HG03039 (cell line): Measurements from ENCODE around the gene ADGRL4.
"Not testable (repeated sequence)": the region's sequence is repeated elsewhere in the genome, so short reads cannot be mapped to it uniquely, and the experiment has no call there.

Source experiments
- ATAC-seq: cut with Tn5 transposase; IDR thresholded peaks from one replicate; pipeline ENCODE4 v1.9.1; 2021; ENCODE audit warnings: mild to moderate bottlenecking, moderate library complexity; ENCODE audit not compliant: unreplicated experiment

ADGRL4 gene

GRCh38 chr1:78919150-78919549 is 87.4 kb downstream of the ADGRL4 start:
- ATAC-seq, result no peak

- no peak for ATAC-seq
Observed at GRCh38 chr1:78918157-78918556, 88.4 kb downstream of the ADGRL4 start.

DNA sequence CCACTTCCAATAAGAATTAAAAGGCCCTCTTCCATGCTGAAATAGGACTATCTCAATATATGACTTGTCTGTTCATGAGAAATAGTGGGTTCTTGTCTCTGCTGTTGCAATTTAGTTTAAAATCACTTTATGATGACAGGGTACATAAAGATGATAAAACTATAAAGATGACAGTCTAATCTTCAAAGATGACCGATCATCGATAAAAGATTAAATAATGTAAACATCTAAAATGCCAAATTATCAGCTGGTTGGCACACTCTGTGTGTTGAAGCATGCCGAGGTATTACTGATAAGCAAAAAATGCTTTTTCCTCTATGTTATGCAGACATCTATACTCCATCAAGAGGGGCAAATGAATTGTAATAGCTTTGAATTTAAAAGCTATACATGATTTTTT is 89.5 kb downstream of the ADGRL4 start:
- ATAC-seq, result no peak

DNA sequence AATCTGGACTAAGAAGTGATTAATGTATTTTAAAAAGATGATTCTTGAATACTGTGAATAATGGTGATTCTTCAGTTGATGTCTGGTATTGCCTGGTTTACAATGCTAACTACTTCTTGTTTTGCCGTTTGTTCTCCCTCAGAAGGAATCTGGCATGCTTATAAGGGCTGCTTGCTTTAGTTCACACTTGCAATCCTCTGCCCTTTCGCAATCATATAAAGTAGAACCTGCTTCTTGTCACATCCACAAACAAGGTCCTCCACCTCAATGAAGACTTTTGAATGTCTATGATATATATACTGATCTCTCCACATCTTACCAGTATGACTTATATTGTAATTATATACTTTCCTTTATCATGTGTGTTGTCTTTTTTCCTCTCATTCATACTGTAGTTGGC is 92.6 kb downstream of the ADGRL4 start:
- no peak for ATAC-seq

GRCh38 chr1:78911956-78912880 is 94.3 kb downstream of the ADGRL4 start:
- no peak for ATAC-seq

GRCh38 chr1:78902641-78903040 is 103.9 kb downstream of the ADGRL4 start:
- no peak for ATAC-seq

- no peak for ATAC-seq
Observed at GRCh38 chr1:78894811-78895210, 111.7 kb downstream of the ADGRL4 start.

GRCh38 chr1:78892260-78892840 is 114.2 kb downstream of the ADGRL4 start:
- no peak for ATAC-seq

DNA sequence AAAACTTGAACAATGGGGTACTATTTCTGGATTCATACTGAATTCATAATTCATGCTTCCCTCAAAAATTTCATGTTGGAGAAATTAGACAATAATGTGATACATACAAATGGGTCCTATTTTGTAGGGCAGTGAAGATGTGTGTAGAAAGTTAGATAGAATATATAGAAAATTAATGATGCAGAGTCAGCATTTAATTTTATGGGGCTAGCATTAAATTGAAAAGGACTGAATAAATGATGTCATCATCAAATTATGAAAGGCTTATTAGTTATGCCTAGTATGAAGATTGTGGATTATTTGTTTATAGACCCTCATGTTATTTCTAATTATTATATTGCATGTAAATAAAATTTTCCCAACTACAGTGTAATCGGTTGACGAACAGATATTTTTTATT is 119.1 kb downstream of the ADGRL4 start:
- ATAC-seq, result no peak

GRCh38 chr1:78884685-78885452 is 121.7 kb downstream of the ADGRL4 start:
- ATAC-seq, result peak; percentile 50

DNA sequence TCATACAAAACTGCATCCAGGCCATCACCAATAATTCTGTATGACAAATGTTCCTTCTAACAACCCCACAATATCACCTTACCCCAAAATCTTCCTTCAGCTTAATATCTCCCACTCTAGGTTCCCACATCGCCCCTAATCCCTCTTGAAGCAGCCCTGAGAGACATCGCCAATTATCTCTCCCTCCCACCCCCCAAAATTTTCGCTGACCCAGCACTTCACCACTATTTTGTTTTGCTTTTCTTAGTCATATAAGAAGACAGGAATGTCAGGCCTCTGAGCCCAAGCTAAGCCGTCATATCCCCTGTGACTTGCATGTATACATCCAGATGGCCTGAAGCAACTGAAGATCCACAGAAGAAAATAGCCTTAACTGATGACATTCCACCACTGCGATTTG is 126.3 kb downstream of the ADGRL4 start:
- ATAC-seq, result no peak

DNA sequence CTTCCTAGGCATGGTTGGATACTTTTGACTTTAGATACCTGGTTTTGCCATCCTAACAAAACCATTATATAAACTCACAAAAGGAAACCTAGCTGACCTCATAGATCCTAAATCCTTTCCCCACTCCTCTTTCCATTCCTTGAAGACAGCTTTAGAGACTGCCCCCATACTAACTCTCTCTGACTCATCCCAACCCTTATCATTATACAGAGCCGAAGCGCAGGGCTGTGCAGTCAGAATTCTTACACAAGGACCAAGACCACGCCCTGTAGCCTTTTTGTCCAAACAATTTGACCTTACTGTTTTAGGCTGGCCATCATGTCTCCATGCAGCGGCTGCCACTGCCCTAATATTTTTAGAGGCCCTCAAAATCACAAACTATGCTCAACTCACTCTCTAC is 130.5 kb downstream of the ADGRL4 start:
- not testable (repeated sequence) for ATAC-seq

DNA sequence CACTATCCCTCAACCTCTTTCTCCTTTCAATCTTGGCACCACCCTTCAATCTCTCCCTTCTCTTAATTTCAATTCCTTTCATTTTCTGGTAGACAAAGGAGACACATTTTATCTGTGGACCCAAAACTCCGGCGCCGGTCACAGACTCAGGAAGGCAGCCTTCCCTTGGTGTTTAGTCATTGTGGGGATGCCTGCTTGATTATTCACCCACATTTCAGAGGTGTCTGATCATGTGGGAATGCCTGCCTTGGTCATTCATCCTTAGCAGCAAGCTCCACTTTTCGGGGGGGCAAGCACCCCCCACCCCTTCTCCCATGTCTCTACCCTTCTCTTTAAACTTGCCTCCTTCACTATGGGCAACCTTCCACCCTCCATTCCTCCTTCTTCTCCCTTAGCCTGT is 133.7 kb downstream of the ADGRL4 start:
- ATAC-seq, result not testable (repeated sequence)

GRCh38 chr1:78871249-78871648 is 135.3 kb downstream of the ADGRL4 start:
- ATAC-seq, result no peak

DNA sequence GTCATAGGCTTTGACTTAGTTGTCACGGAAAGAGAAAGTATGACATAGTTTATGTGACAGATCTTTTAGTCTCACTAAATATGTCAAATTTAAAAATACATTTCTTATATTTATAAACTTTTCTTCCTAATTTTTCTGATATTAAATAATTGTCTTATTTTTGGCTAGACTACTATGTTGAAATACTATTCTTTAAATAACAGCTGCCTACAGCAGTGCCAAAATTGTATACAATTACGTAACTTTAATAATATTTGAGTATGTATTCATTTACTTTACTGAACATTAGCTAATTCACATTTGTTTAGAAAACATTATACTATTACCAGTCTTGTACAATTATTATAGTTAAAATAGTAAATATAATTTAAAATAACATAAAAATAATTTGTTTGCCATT is 137.4 kb downstream of the ADGRL4 start:
- no peak for ATAC-seq

- ATAC-seq, result no peak
Observed at GRCh38 chr1:78864175-78864574, 142.4 kb downstream of the ADGRL4 start.

- no peak for ATAC-seq
Observed at GRCh38 chr1:78856096-78856495, 150.4 kb downstream of the ADGRL4 start.

DNA sequence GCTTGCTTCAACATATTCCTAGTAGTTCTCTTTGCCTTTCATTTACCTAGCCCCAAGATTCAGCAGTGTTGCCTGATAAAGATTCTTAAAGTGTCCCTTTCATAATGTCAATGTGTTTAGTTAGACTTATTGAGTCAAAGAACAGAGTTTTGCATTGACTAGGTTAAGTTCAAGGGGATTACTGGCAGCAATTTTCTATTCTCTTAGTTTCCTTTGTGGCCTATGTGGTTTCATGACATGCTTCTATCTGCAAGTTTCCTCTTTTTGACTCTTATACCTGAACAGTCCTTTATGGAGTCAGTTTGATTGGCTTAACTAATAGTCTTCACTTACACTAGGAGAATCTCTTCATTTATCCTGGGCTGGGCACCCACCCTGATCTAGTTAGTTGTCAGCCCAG is 151.3 kb downstream of the ADGRL4 start:
- ATAC-seq, result peak; percentile 93

DNA sequence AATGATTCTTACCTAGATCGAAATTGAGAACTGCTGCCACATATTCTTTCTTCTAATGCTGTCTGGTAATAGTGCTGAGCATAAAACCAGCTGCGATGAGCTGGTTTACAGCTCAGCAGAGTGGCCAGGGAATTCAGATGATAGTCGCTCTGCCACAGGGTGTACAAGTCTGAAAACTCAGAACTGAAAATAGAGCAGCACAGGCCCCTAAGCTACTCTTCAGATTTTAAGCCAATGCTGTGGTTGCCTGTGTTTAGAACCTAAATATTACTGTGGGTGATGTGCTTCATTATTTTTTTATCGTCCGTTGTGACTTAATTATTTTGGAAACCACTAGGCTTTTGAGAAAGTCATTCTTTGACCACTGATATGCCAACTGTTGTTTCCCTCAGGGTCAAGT is 152.0 kb downstream of the ADGRL4 start:
- no peak for ATAC-seq

- ATAC-seq, result no peak
Observed at GRCh38 chr1:78843546-78843945, 163.0 kb downstream of the ADGRL4 start.

GRCh38 chr1:78843111-78843510 is 163.4 kb downstream of the ADGRL4 start:
- ATAC-seq, result no peak
